ENCODE measurements around the gene FOXF1.

The FOXF1 gene

GRCh38 chr16:86513471-86514277, 3.3 kb downstream of the FOXF1 start:
- POLR2A ChIA-PET = no interaction called here
- Histone ChIP-seq H3K27ac (ENCODE audit: insufficient read depth in 1 of 2, low read depth in 1 of 2, low read length in 2 of 2, poor library complexity in 1 of 2, severe bottlenecking in 2 of 2) (no peak overlapping the region), H3K36me3 (ENCODE audit: control insufficient read depth in 4 of 4, insufficient read depth in 4 of 4, low read length in 3 of 4) (no peaks in the 10 kb centered on the region), H3K9me3 (ENCODE audit: control extremely low read depth in 1 of 5, control insufficient read depth in 4 of 5, insufficient read depth in 2 of 5, low read depth in 1 of 5, low read length in 4 of 5) (no peaks in the 10 kb centered on the region), H3K4me3 (ENCODE audit: control insufficient read depth in 1 of 7, extremely low read depth in 1 of 7, insufficient read depth in 4 of 7, low read depth in 2 of 7, low read length in 6 of 7) (no peak overlapping the region), H3K27me3 (replicated peaks in 2 of 5; ENCODE audit: control insufficient read depth in 4 of 5, insufficient read depth in 5 of 5, low read length in 4 of 5) (peaks cover 3 to 98% (median 49%) of the 10 kb centered on the region in 5 experiments), H3K4me1 (ENCODE audit: control extremely low read depth in 1 of 4, control insufficient read depth in 4 of 4, insufficient read depth in 4 of 4, low read length in 3 of 4) (peaks cover 0 to 25% (median 17%) of the 10 kb centered on the region in 4 experiments)
- 9% methylated on average over 24 of the region's 35 CpGs for WGBS (ENCODE audit: insufficient coverage)
- no peak for DNase-seq
- CTCF ChIA-PET = no interaction called here

- H3K27me3 ChIP-seq (replicated peaks in 2 of 5; ENCODE audit: control insufficient read depth in 4 of 5, insufficient read depth in 5 of 5, low read length in 4 of 5) = peaks cover 3 to 98% (median 53%) of the 10 kb centered on the region in 5 experiments
- no peak for DNase-seq
- ChIA-PET CTCF (no interaction called here), POLR2A (interaction anchor here (1.0 kb wide), 1 partner anchor 21 kb away, joined by 3 read pairs; no protein-coding TSS in a partner anchor)
- no peaks in the 10 kb centered on the region for H3K9me3 ChIP-seq (ENCODE audit: control extremely low read depth in 1 of 5, control insufficient read depth in 4 of 5, insufficient read depth in 2 of 5, low read depth in 1 of 5, low read length in 4 of 5)
- H3K36me3 ChIP-seq (ENCODE audit: control insufficient read depth in 4 of 4, insufficient read depth in 4 of 4, low read length in 3 of 4) = no peaks in the 10 kb centered on the region
- H3K4me1 ChIP-seq (ENCODE audit: control extremely low read depth in 1 of 4, control insufficient read depth in 4 of 4, insufficient read depth in 4 of 4, low read length in 3 of 4) = peaks cover 0 to 16% (median 9%) of the 10 kb centered on the region in 4 experiments
- no peak overlapping the region for H3K4me3 ChIP-seq (ENCODE audit: control insufficient read depth in 1 of 7, extremely low read depth in 1 of 7, insufficient read depth in 4 of 7, low read depth in 2 of 7, low read length in 6 of 7)
- no peak overlapping the region for H3K27ac ChIP-seq (ENCODE audit: insufficient read depth in 1 of 2, low read depth in 1 of 2, low read length in 2 of 2, poor library complexity in 1 of 2, severe bottlenecking in 2 of 2)
- 20% methylated on average over 9 of the region's 18 CpGs for WGBS (ENCODE audit: insufficient coverage)
Observed at GRCh38 chr16:86514481-86515376, 4.4 kb downstream of the FOXF1 start.

GRCh38 chr16:86515413-86515776, 5.1 kb downstream of the FOXF1 start:
- DNase-seq = no peak
- ChIA-PET POLR2A (interaction anchor here (1.0 kb wide), 1 partner anchor 22 kb away, joined by 3 read pairs; no protein-coding TSS in a partner anchor), CTCF (no interaction called here)
- Histone ChIP-seq H3K4me1 (ENCODE audit: control extremely low read depth in 1 of 4, control insufficient read depth in 4 of 4, insufficient read depth in 4 of 4, low read length in 3 of 4) (peaks cover 0 to 17% (median 10%) of the 10 kb centered on the region in 4 experiments), H3K9me3 (ENCODE audit: control extremely low read depth in 1 of 5, control insufficient read depth in 4 of 5, insufficient read depth in 2 of 5, low read depth in 1 of 5, low read length in 4 of 5) (no peaks in the 10 kb centered on the region), H3K27ac (ENCODE audit: insufficient read depth in 1 of 2, low read depth in 1 of 2, low read length in 2 of 2, poor library complexity in 1 of 2, severe bottlenecking in 2 of 2) (no peak overlapping the region), H3K36me3 (ENCODE audit: control insufficient read depth in 4 of 4, insufficient read depth in 4 of 4, low read length in 3 of 4) (no peaks in the 10 kb centered on the region), H3K4me3 (ENCODE audit: control insufficient read depth in 1 of 7, extremely low read depth in 1 of 7, insufficient read depth in 4 of 7, low read depth in 2 of 7, low read length in 6 of 7) (no peak overlapping the region), H3K27me3 (replicated peaks in 2 of 5; ENCODE audit: control insufficient read depth in 4 of 5, insufficient read depth in 5 of 5, low read length in 4 of 5) (peaks cover 3 to 99% (median 57%) of the 10 kb centered on the region in 5 experiments)
- 14% methylated on average over 23 of the region's 29 CpGs for WGBS (ENCODE audit: insufficient coverage)

GRCh38 chr16:86515777-86516622, 5.7 kb downstream of the FOXF1 start:
- H3K27me3 ChIP-seq (replicated peaks in 2 of 5; ENCODE audit: control insufficient read depth in 4 of 5, insufficient read depth in 5 of 5, low read length in 4 of 5) = peaks cover 3 to 100% (median 56%) of the 10 kb centered on the region in 5 experiments
- ChIA-PET POLR2A (interaction anchor here (1.0 kb wide), 1 partner anchor 23 kb away, joined by 3 read pairs; no protein-coding TSS in a partner anchor), CTCF (interaction anchor here (1.4 to 5.2 kb wide), 5 partner anchors 22 to 471 kb away, joined by 3 to 59 read pairs (median 9); no protein-coding TSS in a partner anchor)

GRCh38 chr16:86516623-86517003, 6.3 kb downstream of the FOXF1 start:
- Histone ChIP-seq H3K27me3 (replicated peaks in 2 of 5; ENCODE audit: control insufficient read depth in 4 of 5, insufficient read depth in 5 of 5, low read length in 4 of 5) (peaks cover 3 to 100% (median 56%) of the 10 kb centered on the region in 5 experiments), H3K9me3 (ENCODE audit: control extremely low read depth in 1 of 5, control insufficient read depth in 4 of 5, insufficient read depth in 2 of 5, low read depth in 1 of 5, low read length in 4 of 5) (no peaks in the 10 kb centered on the region), H3K4me1 (ENCODE audit: control extremely low read depth in 1 of 4, control insufficient read depth in 4 of 4, insufficient read depth in 4 of 4, low read length in 3 of 4) (peaks cover 0 to 10% (median 5%) of the 10 kb centered on the region in 4 experiments), H3K4me3 (ENCODE audit: control insufficient read depth in 1 of 7, extremely low read depth in 1 of 7, insufficient read depth in 4 of 7, low read depth in 2 of 7, low read length in 6 of 7) (no peak overlapping the region), H3K27ac (ENCODE audit: insufficient read depth in 1 of 2, low read depth in 1 of 2, low read length in 2 of 2, poor library complexity in 1 of 2, severe bottlenecking in 2 of 2) (no peak overlapping the region), H3K36me3 (ENCODE audit: control insufficient read depth in 4 of 4, insufficient read depth in 4 of 4, low read length in 3 of 4) (no peaks in the 10 kb centered on the region)
- DNase-seq = no peak
- ChIA-PET POLR2A (no interaction called here), CTCF (interaction anchor here (0.6 to 5.2 kb wide), 8 partner anchors 8 to 1761 kb away, joined by 3 to 59 read pairs (median 4); no protein-coding TSS in a partner anchor)
- 7% methylated on average over 27 of the region's 29 CpGs for WGBS (ENCODE audit: insufficient coverage)

More at GRCh38 chr16:86515777-86516622, 5.7 kb downstream of the FOXF1 start:
- no peak overlapping the region for H3K4me3 ChIP-seq (ENCODE audit: control insufficient read depth in 1 of 7, extremely low read depth in 1 of 7, insufficient read depth in 4 of 7, low read depth in 2 of 7, low read length in 6 of 7)
- peaks cover 0 to 11% (median 7%) of the 10 kb centered on the region in 4 experiments for H3K4me1 ChIP-seq (ENCODE audit: control extremely low read depth in 1 of 4, control insufficient read depth in 4 of 4, insufficient read depth in 4 of 4, low read length in 3 of 4)
- DNase-seq = no peak
- 4% methylated on average over 62 of the region's 64 CpGs for WGBS (ENCODE audit: insufficient coverage)
- H3K27ac ChIP-seq (ENCODE audit: insufficient read depth in 1 of 2, low read depth in 1 of 2, low read length in 2 of 2, poor library complexity in 1 of 2, severe bottlenecking in 2 of 2) = no peak overlapping the region
- H3K36me3 ChIP-seq (ENCODE audit: control insufficient read depth in 4 of 4, insufficient read depth in 4 of 4, low read length in 3 of 4) = no peaks in the 10 kb centered on the region
- H3K9me3 ChIP-seq (ENCODE audit: control extremely low read depth in 1 of 5, control insufficient read depth in 4 of 5, insufficient read depth in 2 of 5, low read depth in 1 of 5, low read length in 4 of 5) = no peaks in the 10 kb centered on the region

- CTCF ChIA-PET = interaction anchor here (0.6 to 5.2 kb wide), 12 partner anchors 9 to 1762 kb away, joined by 3 to 59 read pairs (median 4); no protein-coding TSS in a partner anchor
- Histone ChIP-seq H3K36me3 (ENCODE audit: control insufficient read depth in 4 of 4, insufficient read depth in 4 of 4, low read length in 3 of 4) (no peaks in the 10 kb centered on the region), H3K4me1 (ENCODE audit: control extremely low read depth in 1 of 4, control insufficient read depth in 4 of 4, insufficient read depth in 4 of 4, low read length in 3 of 4) (peaks cover 0 to 9% (median 5%) of the 10 kb centered on the region in 4 experiments), H3K27ac (ENCODE audit: insufficient read depth in 1 of 2, low read depth in 1 of 2, low read length in 2 of 2, poor library complexity in 1 of 2, severe bottlenecking in 2 of 2) (no peak overlapping the region), H3K27me3 (replicated peaks in 2 of 5; ENCODE audit: control insufficient read depth in 4 of 5, insufficient read depth in 5 of 5, low read length in 4 of 5) (peaks cover 3 to 99% (median 56%) of the 10 kb centered on the region in 5 experiments), H3K4me3 (ENCODE audit: control insufficient read depth in 1 of 7, extremely low read depth in 1 of 7, insufficient read depth in 4 of 7, low read depth in 2 of 7, low read length in 6 of 7) (no peak overlapping the region), H3K9me3 (ENCODE audit: control extremely low read depth in 1 of 5, control insufficient read depth in 4 of 5, insufficient read depth in 2 of 5, low read depth in 1 of 5, low read length in 4 of 5) (no peaks in the 10 kb centered on the region)
- 60% methylated on average over 1 of the region's 9 CpGs for WGBS (ENCODE audit: insufficient coverage)
- no peak for DNase-seq
- POLR2A ChIA-PET = no interaction called here
Observed at GRCh38 chr16:86517033-86517432, 6.7 kb downstream of the FOXF1 start.
